ENCODE data around the gene LILRB3.
A peak's percentile ranks its signal among the peaks of the same experiment; 100 is the strongest.
"Not testable (repeated sequence)": the region's sequence is repeated elsewhere in the genome, so short reads cannot be mapped to it uniquely, and the experiment has no call there.

Gene LILRB3

GRCh38 chr19:54242646-54243045, 19.8 kb upstream of the LILRB3 start, which contains the start of gene LILRA6:
Gene LILRA6, minus strand, starts transcription at chr19:54242790.
- not testable (repeated sequence) for FAIRE-seq

GRCh38 chr19:54242234-54242633, 19.4 kb upstream of the LILRB3 start:
- not testable (repeated sequence) for DNase-seq (ENCODE audit: low spot score); FAIRE-seq

More at GRCh38 chr19:54242646-54243045, 19.8 kb upstream of the LILRB3 start, which contains the start of gene LILRA6:
- DNase-seq (ENCODE audit: low spot score), result not testable (repeated sequence)

- FAIRE-seq; DNase-seq (ENCODE audit: low spot score): not testable (repeated sequence)
These were observed 17.8 kb upstream of the LILRB3 start for GRCh38 chr19:54240372-54241336.

GRCh38 chr19:54239491-54240371, 16.9 kb upstream of the LILRB3 start:
- not testable (repeated sequence) for DNase-seq (ENCODE audit: low spot score)

GRCh38 chr19:54233941-54234340, 11.1 kb upstream of the LILRB3 start:
- FAIRE-seq, result no peak
- DNase-seq (ENCODE audit: low spot score), result no peak

More at GRCh38 chr19:54239491-54240371, 16.9 kb upstream of the LILRB3 start:
- not testable (repeated sequence) for FAIRE-seq

GRCh38 chr19:54231077-54231931, 8.5 kb upstream of the LILRB3 start:
- DNase-seq (ENCODE audit: low spot score) (peak; percentile 75), FAIRE-seq (no peak)

GRCh38 chr19:54230031-54230430, 7.2 kb upstream of the LILRB3 start:
- DNase-seq (ENCODE audit: low spot score) (no peak), FAIRE-seq (no peak)

GRCh38 chr19:54229146-54229545, 6.3 kb upstream of the LILRB3 start:
- DNase-seq (ENCODE audit: low spot score) (no peak), FAIRE-seq (no peak)

GRCh38 chr19:54224619-54225018, 1.8 kb upstream of the LILRB3 start:
- DNase-seq (ENCODE audit: low spot score); FAIRE-seq: not testable (repeated sequence)

GRCh38 chr19:54223937-54224281, 1.1 kb upstream of the LILRB3 start:
- not testable (repeated sequence) for FAIRE-seq; DNase-seq (ENCODE audit: low spot score)

- DNase-seq (ENCODE audit: low spot score); FAIRE-seq: not testable (repeated sequence)
These were observed 600 bp upstream of the LILRB3 start for GRCh38 chr19:54223277-54223936.

- FAIRE-seq; DNase-seq (ENCODE audit: low spot score): not testable (repeated sequence)
These were observed 860 bp downstream of the LILRB3 start for GRCh38 chr19:54221947-54222346.

- DNase-seq (ENCODE audit: low spot score); FAIRE-seq: not testable (repeated sequence)
These were observed 3.1 kb downstream of the LILRB3 start for GRCh38 chr19:54219702-54220101.

GRCh38 chr19:54218960-54219661, 3.7 kb downstream of the LILRB3 start:
- DNase-seq (ENCODE audit: low spot score), result no peak
- FAIRE-seq, result no peak

- FAIRE-seq, result no peak
- DNase-seq (ENCODE audit: low spot score), result no peak
These were observed 4.5 kb downstream of the LILRB3 start for GRCh38 chr19:54218259-54218658.

- DNase-seq (ENCODE audit: low spot score); FAIRE-seq: not testable (repeated sequence)
These were observed 5.1 kb downstream of the LILRB3 start for GRCh38 chr19:54217517-54218247.

- FAIRE-seq, result no peak
- DNase-seq (ENCODE audit: low spot score), result no peak
These were observed 5.9 kb downstream of the LILRB3 start for GRCh38 chr19:54216869-54217268.

GRCh38 chr19:54214734-54215133, 8.1 kb downstream of the LILRB3 start:
- FAIRE-seq, result not testable (repeated sequence)

GRCh38 chr19:54214217-54214616, 8.6 kb downstream of the LILRB3 start:
- not testable (repeated sequence) for DNase-seq (ENCODE audit: low spot score); FAIRE-seq

More at GRCh38 chr19:54214734-54215133, 8.1 kb downstream of the LILRB3 start:
- not testable (repeated sequence) for DNase-seq (ENCODE audit: low spot score)
